HepG2 (cell line): ENCODE results near the gene SLC35D2. TPM values are rescaled to one million over a fixed set of nuclear protein-coding genes. Genes with fewer than 3 reads are reported as not detected.
A peak's percentile ranks its signal among the peaks of the same experiment; 100 is the strongest.

Experiments
- ATF4 ChIP-seq, 2 experiments: fragments of 450-650 bp in 1 of 2; sonication (generic) in 1 of 2; formaldehyde crosslinking; IDR thresholded peaks; 2 replicates each; pipeline versions ENCODE4 v1.5.0 to v1.8.0; 2020 to 2022; ENCODE audit warnings: mild to moderate bottlenecking in 1 of 2, missing genetic modification reagents in 1 of 2
- CCDC6 ChIP-seq: sonication (generic); formaldehyde crosslinking; IDR thresholded peaks from 2 replicates; pipeline ENCODE4 v1.8.1; 2022; ENCODE audit warnings: mild to moderate bottlenecking, missing genetic modification reagents, moderate library complexity
- FOXO1 ChIP-seq: sonication (generic); formaldehyde crosslinking; IDR thresholded peaks from 2 replicates; pipeline ENCODE4 v1.4.0; 2020; ENCODE audit warnings: missing genetic modification reagents
- HMGXB4 ChIP-seq, 2 experiments: sonication (generic) in 1 of 2; formaldehyde crosslinking in 1 of 2; IDR thresholded peaks; 2 replicates each; pipeline versions ENCODE4 v1.4.0 to v1.6.1; 2018 to 2020; ENCODE audit warnings: missing genetic modification reagents in 2 of 2, borderline replicate concordance in 1 of 2, low read depth in 1 of 2, mild to moderate bottlenecking in 1 of 2, missing biosample characterization in 1 of 2
- KDM2A ChIP-seq: sonication (generic); formaldehyde crosslinking; IDR thresholded peaks from 2 replicates; pipeline ENCODE4 v1.4.0; 2020; ENCODE audit warnings: low read depth, missing genetic modification reagents, borderline replicate concordance
- MLLT10 ChIP-seq: sonication (generic); formaldehyde crosslinking; IDR thresholded peaks from 2 replicates; pipeline ENCODE4 v1.4.0; 2020; ENCODE audit warnings: missing genetic modification reagents
- MLXIP ChIP-seq: sonication (generic); formaldehyde crosslinking; IDR thresholded peaks from 2 replicates; pipeline ENCODE4 v1.9.0; 2021; ENCODE audit warnings: missing genetic modification reagents, borderline replicate concordance
- NFYC ChIP-seq: IDR thresholded peaks from 2 replicates; pipeline ENCODE4 v1.6.1; 2016; ENCODE audit warnings: missing genetic modification reagents, missing compliant biosample characterization
- POLR2A ChIP-seq, 2 experiments: IDR thresholded peaks; 2 replicates each; pipeline ENCODE4 v1.6.1; 2011; ENCODE audit warnings: low read depth in 2 of 2, low read length in 2 of 2, mild to moderate bottlenecking in 1 of 2, moderate library complexity in 1 of 2; ENCODE audit not compliant: insufficient read depth in 1 of 2
- RBFOX2 ChIP-seq: fragments of 200-400 bp; formaldehyde crosslinking; IDR thresholded peaks from 2 replicates; pipeline ENCODE4 v1.6.1; 2017; ENCODE audit warnings: low read depth, mild to moderate bottlenecking, low read length
- SPEN ChIP-seq: sonication (generic); formaldehyde crosslinking; IDR thresholded peaks from 2 replicates; pipeline ENCODE4 v1.5.1; 2020; ENCODE audit warnings: low read depth, mild to moderate bottlenecking, missing genetic modification reagents
- TAF1 ChIP-seq: sonication (generic); formaldehyde crosslinking; IDR thresholded peaks from 2 replicates; pipeline ENCODE4 v1.4.0; 2020; ENCODE audit warnings: missing genetic modification reagents
- ZKSCAN8 ChIP-seq: IDR thresholded peaks from 2 replicates; pipeline ENCODE4 v1.6.1; 2016; ENCODE audit warnings: borderline replicate concordance, missing genetic modification reagents, missing compliant biosample characterization
- ZNF501 ChIP-seq: sonication (generic); formaldehyde crosslinking; IDR thresholded peaks from 2 replicates; pipeline ENCODE4 v1.5.1; 2020; ENCODE audit warnings: mild to moderate bottlenecking, moderate library complexity, missing genetic modification reagents
- ZNF644 ChIP-seq: IDR thresholded peaks from 2 replicates; pipeline ENCODE4 v1.6.1; 2016; ENCODE audit warnings: low read depth
- polyA plus RNA-seq, 8 experiments: library from polyadenylated mRNA; depleted of rRNA in 3 of 8; stranded (reverse) in 7 of 8; unstranded in 1 of 8; fragments of >200 nt; fragmentation: Illumina TruSeq in 4 of 8; extraction: Trizol in 4 of 8; gene quantifications; 2 replicates each; pipeline versions ENCODE4 v1.2.1 to v1.2.3, GENCODE V29; 2011 to 2016; ENCODE audit warnings: low read depth in 4 of 8, missing spikeins in 1 of 8, mixed read lengths in 1 of 8; ENCODE audit not compliant: insufficient read depth in 1 of 8
- total RNA-seq, 5 experiments: library from RNA; depleted of rRNA; stranded (reverse); fragments of >200 nt; fragmentation: Illumina TruSeq; extraction: Trizol; gene quantifications; 2 replicates each; pipeline ENCODE4 v1.2.3, GENCODE V29; 2016; ENCODE audit warnings: low read depth in 1 of 5
- TF ChIP-seq, protein P1 (sequence below): IDR thresholded peaks from 2 replicates; pipeline ENCODE4 v1.6.1; 2016
- TF ChIP-seq, protein P2 (sequence below): sonication (generic); formaldehyde crosslinking; IDR thresholded peaks from 2 replicates; pipeline ENCODE4 v1.8.1; 2023; ENCODE audit warnings: missing genetic modification reagents, inconsistent platforms, borderline replicate concordance

The SLC35D2 gene
- total and polyA plus RNA-seq, 2 of the 13 experiments (the other 11 are each of a cell fraction or from before 2014, with no cell fraction given), result 96.2 to 103 TPM

DNA sequence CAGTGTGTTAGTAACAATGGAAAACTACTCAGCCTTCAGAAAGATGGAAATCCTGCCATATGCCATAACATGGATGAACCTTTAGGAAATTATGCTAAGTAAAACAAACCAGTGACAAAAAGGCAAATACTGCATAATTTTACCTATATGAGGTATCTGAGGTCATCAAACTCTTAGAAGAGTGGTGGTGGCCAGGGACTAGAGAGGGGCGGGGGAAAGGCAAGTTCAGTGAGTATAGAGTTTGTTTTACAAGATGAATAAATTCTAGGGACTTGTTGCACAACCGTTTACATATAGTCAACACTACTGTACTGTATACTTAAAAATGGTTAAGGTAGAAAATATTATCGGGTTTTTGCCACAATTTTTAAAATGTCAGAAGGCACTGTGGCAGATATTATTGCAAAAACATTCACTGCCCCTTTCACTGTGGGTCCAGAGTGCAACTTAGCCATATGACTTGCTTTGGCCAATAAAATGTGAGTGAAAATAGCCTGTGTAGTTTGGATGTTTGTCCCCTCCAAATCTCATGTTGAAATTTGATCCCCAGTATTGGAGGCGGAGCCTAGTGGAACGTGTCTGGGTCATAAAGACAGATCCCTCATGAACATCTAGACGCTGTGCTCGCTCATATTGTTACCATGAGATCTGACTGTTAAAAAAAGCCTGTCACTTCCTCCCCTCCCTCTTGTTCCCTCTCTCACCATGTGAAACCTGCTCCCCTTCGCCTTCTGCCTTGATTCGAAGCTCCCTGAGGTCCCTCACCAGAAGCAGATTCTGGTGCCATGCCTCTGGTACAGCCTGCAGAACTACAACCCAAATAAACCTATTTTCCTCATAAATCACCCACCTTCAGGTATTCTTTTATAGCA, 25.1 kb upstream of the SLC35D2 start (continued):
- TF ChIP-seq FOXO1 (CRISPR knock-in tag) (peak; percentile 27; the same call in 1 of the 2 replicates), HMGXB4 (CRISPR knock-in tag; IDR thresholded peaks at IDR 0.05; ENCODE audit: borderline replicate concordance in 1 of 2, low read depth in 1 of 2) (peak; percentile 15 to 31; a peak in 1 of 4 replicates), MLXIP (CRISPR knock-in tag) (no peak), ATF4 (CRISPR knock-in tag; IDR thresholded peaks at IDR 0.05) (peak in 1 of 2 experiments; percentile 41; a peak in 1 of 4 replicates), SPEN (CRISPR knock-in tag) (peak; percentile 54; the same call in 1 of the 2 replicates), ZNF644 (CRISPR knock-in tag) (0 out of 2 replicates have a peak, but pooled peaks have one; percentile 12), ZKSCAN8 (CRISPR knock-in tag) (no peak), RBFOX2 (peak; percentile 63), POLR2A (IDR thresholded peaks at IDR 0.05; ENCODE audit: insufficient read depth in 1 of 2, low read depth in 2 of 2, low read length in 2 of 2) (peak in 1 of 2 experiments; percentile 54; a peak in 1 of 4 replicates), ZNF501 (CRISPR knock-in tag) (peak; percentile 67), KDM2A (peak; percentile 42; the same call in 1 of the 2 replicates), CCDC6 (CRISPR knock-in tag) (peak; percentile 46; the same call in 1 of the 2 replicates), TAF1 (CRISPR knock-in tag) (peak; percentile 40; the same call in 1 of the 2 replicates), MLLT10 (CRISPR knock-in tag) (no peak), NFYC (CRISPR knock-in tag) (peak; percentile 89)
- TF ChIP-seq, protein P1, sequence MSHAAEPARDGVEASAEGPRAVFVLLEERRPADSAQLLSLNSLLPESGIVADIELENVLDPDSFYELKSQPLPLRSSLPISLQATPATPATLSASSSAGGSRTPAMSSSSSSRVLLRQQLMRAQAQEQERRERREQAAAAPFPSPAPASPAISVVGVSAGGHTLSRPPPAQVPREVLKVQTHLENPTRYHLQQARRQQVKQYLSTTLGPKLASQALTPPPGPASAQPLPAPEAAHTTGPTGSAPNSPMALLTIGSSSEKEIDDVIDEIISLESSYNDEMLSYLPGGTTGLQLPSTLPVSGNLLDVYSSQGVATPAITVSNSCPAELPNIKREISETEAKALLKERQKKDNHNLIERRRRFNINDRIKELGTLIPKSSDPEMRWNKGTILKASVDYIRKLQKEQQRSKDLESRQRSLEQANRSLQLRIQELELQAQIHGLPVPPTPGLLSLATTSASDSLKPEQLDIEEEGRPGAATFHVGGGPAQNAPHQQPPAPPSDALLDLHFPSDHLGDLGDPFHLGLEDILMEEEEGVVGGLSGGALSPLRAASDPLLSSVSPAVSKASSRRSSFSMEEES (CRISPR knock-in tag), result 0 out of 2 replicates have a peak, but pooled peaks have one; percentile 43
- TF ChIP-seq, protein P2, sequence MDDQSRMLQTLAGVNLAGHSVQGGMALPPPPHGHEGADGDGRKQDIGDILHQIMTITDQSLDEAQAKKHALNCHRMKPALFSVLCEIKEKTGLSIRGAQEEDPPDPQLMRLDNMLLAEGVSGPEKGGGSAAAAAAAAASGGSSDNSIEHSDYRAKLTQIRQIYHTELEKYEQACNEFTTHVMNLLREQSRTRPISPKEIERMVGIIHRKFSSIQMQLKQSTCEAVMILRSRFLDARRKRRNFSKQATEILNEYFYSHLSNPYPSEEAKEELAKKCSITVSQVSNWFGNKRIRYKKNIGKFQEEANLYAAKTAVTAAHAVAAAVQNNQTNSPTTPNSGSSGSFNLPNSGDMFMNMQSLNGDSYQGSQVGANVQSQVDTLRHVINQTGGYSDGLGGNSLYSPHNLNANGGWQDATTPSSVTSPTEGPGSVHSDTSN (CRISPR knock-in tag), result no peak
